ENCODE measurements around the gene TH. TPM values are rescaled to one million over a fixed set of nuclear protein-coding genes. Genes with fewer than 3 reads are reported as not detected.
A peak's percentile ranks its signal among the peaks of the same experiment; 100 is the strongest.

TH gene
- total and polyA plus RNA-seq, 2 of the 8 experiments (the other 6 are each of a cell fraction or from before 2014, with no cell fraction given), result 0.09 TPM; not detected in 1

DNA sequence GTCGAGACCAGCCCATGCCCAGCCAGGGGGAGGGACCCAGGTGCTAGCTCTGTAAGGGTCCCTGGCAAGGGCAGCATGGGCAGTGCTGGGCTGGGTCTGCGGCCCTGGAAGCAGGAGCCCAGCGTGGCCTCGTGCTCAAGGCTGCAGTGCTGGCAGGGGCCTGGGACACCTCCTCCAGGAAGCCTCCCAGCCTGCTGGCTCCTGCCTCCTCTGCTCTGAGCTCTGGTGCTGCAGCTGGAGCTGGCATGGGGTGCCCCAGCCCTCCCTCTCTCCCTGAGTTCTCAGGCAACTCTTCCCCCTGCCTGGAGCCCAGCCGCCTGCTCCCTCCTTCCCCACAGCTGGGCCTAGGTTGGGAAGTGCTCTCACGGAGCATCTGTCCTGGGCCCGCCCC, 17.4 kb downstream of the TH start:
- Histone ChIP-seq H3K79me2 (ENCODE audit: control insufficient read depth in 1 of 2, insufficient read depth in 2 of 2, low read length in 2 of 2) (no peaks in the 10 kb centered on the region), H3K4me2 (ENCODE audit: insufficient read depth in 1 of 2, low read depth in 2 of 2, low read length in 2 of 2) (no peak overlapping the region), H2AK5ac (ENCODE audit: low read depth, low read length) (no peak overlapping the region), H2BK120ac (replicated peaks; ENCODE audit: low read depth, low read length) (no peak overlapping the region), H3K9ac (replicated peaks in 1 of 4; ENCODE audit: extremely low read depth in 1 of 4, low read depth in 3 of 4, low read length in 3 of 4) (no peak overlapping the region), H3K79me1 (ENCODE audit: low read depth, low read length) (no peaks in the 10 kb centered on the region), H3K14ac (ENCODE audit: insufficient read length) (no peak overlapping the region), H3K9me3 (ENCODE audit: insufficient read depth in 2 of 2, low read depth in 1 of 2, low read length in 1 of 2) (no peaks in the 10 kb centered on the region), H2BK15ac (ENCODE audit: low read length) (no peak overlapping the region), H3K4me3 (ENCODE audit: extremely low read depth in 1 of 4, insufficient read depth in 2 of 4, low read depth in 3 of 4, low read length in 4 of 4) (no peak overlapping the region), H2BK5ac (ENCODE audit: low read depth, low read length) (no peak overlapping the region), H4K8ac (ENCODE audit: extremely low read depth, insufficient read depth, low read length) (peak overlapping the region; percentile 86; the same call in 1 of the 2 replicates), H3K56ac (replicated peaks; ENCODE audit: insufficient read length, low read depth, low read length) (no peak overlapping the region), H3K23me2 (ENCODE audit: low read depth, low read length) (no peaks in the 10 kb centered on the region), H2AFZ (ENCODE audit: low read length) (no peak overlapping the region), H3K27me3 (replicated peaks in 1 of 4; ENCODE audit: control insufficient read depth in 3 of 4, extremely low read depth in 1 of 4, insufficient read depth in 3 of 4, low read length in 3 of 4) (peaks cover 2 to 9% (median 6%) of the 10 kb centered on the region in 4 experiments; a peak in 6 of 7 replicates), H4K20me1 (replicated peaks in 1 of 2; ENCODE audit: control insufficient read depth in 1 of 2, insufficient read depth in 2 of 2, low read length in 2 of 2) (peaks cover 0 to 1% of the 10 kb centered on the region in 2 experiments), H4K5ac (ENCODE audit: insufficient read length, low read depth, low read length) (no peak overlapping the region), H3K18ac (ENCODE audit: extremely low read depth, low read length) (no peak overlapping the region), H3K36me3 (ENCODE audit: control insufficient read depth in 2 of 4, insufficient read depth in 4 of 4, low read length in 3 of 4) (no peaks in the 10 kb centered on the region), H3K27ac (ENCODE audit: low read depth, low read length) (no peak overlapping the region), H4K91ac (replicated peaks; ENCODE audit: insufficient read length, low read length) (no peak overlapping the region), H2BK20ac (ENCODE audit: low read length) (no peak overlapping the region), H3K4ac (replicated peaks; ENCODE audit: insufficient read length, low read depth, low read length) (no peak overlapping the region), H2BK12ac (ENCODE audit: low read depth, low read length) (no peak overlapping the region; the same call in 1 of the 2 replicates), H3K4me1 (replicated peaks in 1 of 4; ENCODE audit: control insufficient read depth in 3 of 4, insufficient read depth in 4 of 4, low read length in 3 of 4) (peaks cover 0 to 2% (median under 1%) of the 10 kb centered on the region in 4 experiments; a peak in 3 of 7 replicates), H3K23ac (ENCODE audit: insufficient read length) (no peak overlapping the region)
- no peak for TF ChIP-seq ATF2 (IDR thresholded peaks at IDR 0.05; ENCODE audit: low read length)
- no peak for TF ChIP-seq CEBPB (IDR thresholded peaks at IDR 0.05; ENCODE audit: low read depth, low read length)
- FAIRE-seq, result no peak
- ChIA-PET CTCF (ENCODE audit: partially characterized antibody) (interaction anchor here (0.6 to 18.5 kb wide), 27 partner anchors 9 to 513 kb away, joined by 3 to 551 read pairs (median 47); partner anchors contain the start of genes IGF2, INS, LSP1 and MRPL23), POLR2A (ENCODE audit: partially characterized antibody) (interaction anchor here (1.1 to 1.3 kb wide), 2 partner anchors 19 to 126 kb away, joined by 3 to 4 read pairs; no protein-coding TSS in a partner anchor)
- no peak for DNase-seq (ENCODE audit: low read depth in 1 of 2, low spot score in 2 of 2)
- WGBS, 2 experiments (ENCODE audit: extremely low coverage in 1 of 2, insufficient coverage in 1 of 2, insufficient read length in 1 of 2, insufficient replicate concordance in 2 of 2, low coverage in 1 of 2, low lambda C conversion rate in 2 of 2, missing lambda C conversion rate in 1 of 2), result 90% methylated on average over 7 of the region's 7 CpGs; no CpG with 5 or more reads in 1 of the 2 experiments
